ENCODE results near the gene FKBP1C. TPM values are rescaled to one million over a fixed set of nuclear protein-coding genes. Genes with fewer than 3 reads are reported as not detected.

The FKBP1C gene
- total RNA-seq, 3 donors from 2014 or later = 0.29 to 0.33 TPM; not detected in 1

GRCh38 chr6:63245909-63246308, 34.6 kb downstream of the FKBP1C start:
- DNase-seq (ENCODE audit: low spot score in 2 of 2) = no peak
- Histone ChIP-seq H3K4me1 (no peaks in the 10 kb centered on the region), H3K27me3 (no peaks in the 10 kb centered on the region), H3K27ac (no peak overlapping the region), H3K4me3 (no peak overlapping the region), H3K9me3 (no peaks in the 10 kb centered on the region), H3K36me3 (no peaks in the 10 kb centered on the region)
- TF ChIP-seq POLR2A (IDR thresholded peaks at IDR 0.05) = no peak
- TF ChIP-seq, protein P1, sequence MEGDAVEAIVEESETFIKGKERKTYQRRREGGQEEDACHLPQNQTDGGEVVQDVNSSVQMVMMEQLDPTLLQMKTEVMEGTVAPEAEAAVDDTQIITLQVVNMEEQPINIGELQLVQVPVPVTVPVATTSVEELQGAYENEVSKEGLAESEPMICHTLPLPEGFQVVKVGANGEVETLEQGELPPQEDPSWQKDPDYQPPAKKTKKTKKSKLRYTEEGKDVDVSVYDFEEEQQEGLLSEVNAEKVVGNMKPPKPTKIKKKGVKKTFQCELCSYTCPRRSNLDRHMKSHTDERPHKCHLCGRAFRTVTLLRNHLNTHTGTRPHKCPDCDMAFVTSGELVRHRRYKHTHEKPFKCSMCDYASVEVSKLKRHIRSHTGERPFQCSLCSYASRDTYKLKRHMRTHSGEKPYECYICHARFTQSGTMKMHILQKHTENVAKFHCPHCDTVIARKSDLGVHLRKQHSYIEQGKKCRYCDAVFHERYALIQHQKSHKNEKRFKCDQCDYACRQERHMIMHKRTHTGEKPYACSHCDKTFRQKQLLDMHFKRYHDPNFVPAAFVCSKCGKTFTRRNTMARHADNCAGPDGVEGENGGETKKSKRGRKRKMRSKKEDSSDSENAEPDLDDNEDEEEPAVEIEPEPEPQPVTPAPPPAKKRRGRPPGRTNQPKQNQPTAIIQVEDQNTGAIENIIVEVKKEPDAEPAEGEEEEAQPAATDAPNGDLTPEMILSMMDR (IDR thresholded peaks at IDR 0.05) = no peak
- no peak for TF ChIP-seq POLR2AphosphoS5 (IDR thresholded peaks at IDR 0.05)
- intact Hi-C loops (cut with DNase I; ENCODE audit: low total_unique reads) = no loop called here

DNA sequence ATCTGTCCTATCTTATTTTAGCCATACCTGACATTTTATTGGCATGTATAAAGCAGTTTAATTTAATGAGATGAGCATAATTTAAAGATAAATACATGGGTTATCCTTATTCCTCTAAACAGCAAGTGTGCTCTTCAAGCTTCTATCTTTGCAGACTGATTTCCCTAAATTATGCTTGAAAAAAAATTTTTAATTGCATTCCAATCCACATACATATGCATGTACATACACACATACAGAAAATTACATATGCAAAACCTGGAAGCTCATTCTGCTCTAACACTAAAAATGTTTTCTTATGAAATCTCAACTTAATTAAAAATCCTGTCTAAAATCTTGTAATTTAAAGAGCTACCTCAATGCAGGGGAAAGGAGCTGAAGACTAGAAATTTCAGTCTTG, 35.3 kb downstream of the FKBP1C start:
- Histone ChIP-seq H3K9me3 (no peaks in the 10 kb centered on the region), H3K27me3 (no peaks in the 10 kb centered on the region), H3K4me1 (no peaks in the 10 kb centered on the region), H3K27ac (no peak overlapping the region), H3K36me3 (no peaks in the 10 kb centered on the region), H3K4me3 (no peak overlapping the region)
- no peak for DNase-seq (ENCODE audit: low spot score in 2 of 2)
- no peak for TF ChIP-seq POLR2A (IDR thresholded peaks at IDR 0.05)
- TF ChIP-seq, protein P1 (IDR thresholded peaks at IDR 0.05) = no peak
- TF ChIP-seq POLR2AphosphoS5 (IDR thresholded peaks at IDR 0.05) = no peak
- intact Hi-C loops (cut with DNase I; ENCODE audit: low total_unique reads) = no loop called here

GRCh38 chr6:63249875-63250482, 38.7 kb downstream of the FKBP1C start:
- DNase-seq (ENCODE audit: low spot score in 2 of 2) = no peak
- Histone ChIP-seq H3K4me3 (no peak overlapping the region), H3K27ac (no peak overlapping the region), H3K4me1 (no peaks in the 10 kb centered on the region), H3K27me3 (no peaks in the 10 kb centered on the region), H3K36me3 (no peaks in the 10 kb centered on the region), H3K9me3 (peaks cover 0 to 5% of the 10 kb centered on the region in 2 donors)
- no peak for TF ChIP-seq POLR2AphosphoS5 (IDR thresholded peaks at IDR 0.05)
- intact Hi-C loops (cut with DNase I; ENCODE audit: low total_unique reads) = no loop called here

- TF ChIP-seq POLR2A (IDR thresholded peaks at IDR 0.05) (no peak), POLR2AphosphoS5 (IDR thresholded peaks at IDR 0.05) (no peak)
- TF ChIP-seq, protein P1 (IDR thresholded peaks at IDR 0.05) = no peak
- Histone ChIP-seq H3K36me3 (no peaks in the 10 kb centered on the region), H3K27me3 (no peaks in the 10 kb centered on the region), H3K4me1 (no peaks in the 10 kb centered on the region), H3K4me3 (no peak overlapping the region), H3K27ac (no peak overlapping the region), H3K9me3 (no peaks in the 10 kb centered on the region)
- no peak for DNase-seq (ENCODE audit: low spot score in 2 of 2)
- intact Hi-C loops (cut with DNase I; ENCODE audit: low total_unique reads) = no loop called here
Observed at GRCh38 chr6:63259153-63259552, 47.9 kb downstream of the FKBP1C start.

- Histone ChIP-seq H3K27me3 (no peaks in the 10 kb centered on the region), H3K36me3 (no peaks in the 10 kb centered on the region), H3K4me1 (no peaks in the 10 kb centered on the region), H3K4me3 (no peak overlapping the region), H3K9me3 (no peaks in the 10 kb centered on the region), H3K27ac (no peak overlapping the region)
- no peak for DNase-seq (ENCODE audit: low spot score in 2 of 2)
- no peak for TF ChIP-seq POLR2AphosphoS5 (IDR thresholded peaks at IDR 0.05)
- TF ChIP-seq POLR2A (IDR thresholded peaks at IDR 0.05) = no peak
- TF ChIP-seq, protein P1 (IDR thresholded peaks at IDR 0.05) = no peak
- intact Hi-C loops (cut with DNase I; ENCODE audit: low total_unique reads) = no loop called here
Observed at GRCh38 chr6:63261820-63262219, 50.6 kb downstream of the FKBP1C start.

Other genes with a start within 250 kb of the FKBP1C start
- gene LGSN, start 108.5 kb downstream of the FKBP1C start, total RNA-seq = not detected

All from breast epithelium (tissue), 4 donors.